GM12878 (cell line): ENCODE measurements around the gene PLCXD1. TPM values are rescaled to one million over a fixed set of nuclear protein-coding genes. Genes with fewer than 3 reads are reported as not detected.

Source experiments
- CBX3 ChIP-seq: fragments of 200-600 bp; sonication (generic); IDR thresholded peaks from 2 replicates; pipeline ENCODE4 v1.6.1; 2016; ENCODE audit warnings: low read depth, borderline replicate concordance
- CREM ChIP-seq: IDR thresholded peaks from 2 replicates; pipeline ENCODE4 v1.6.1; 2014; ENCODE audit warnings: antibody characterized with exemption, low read depth
- EGR1 ChIP-seq, 2 experiments: IDR thresholded peaks; 1 replicate in 1 of 2; 2 replicates in 1 of 2; pipeline ENCODE4 v1.6.1; 2011 to 2012; ENCODE audit warnings: low read depth in 2 of 2, low read length in 2 of 2, borderline replicate concordance in 1 of 2, mild to moderate bottlenecking in 1 of 2, moderate library complexity in 1 of 2
- FOXK2 ChIP-seq: fragments of 450-650 bp; IDR thresholded peaks from 2 replicates; pipeline ENCODE4 v1.6.1; 2017; ENCODE audit warnings: mild to moderate bottlenecking, moderate library complexity
- GATAD2B ChIP-seq: fragments of 450-650 bp; conservative IDR thresholded peaks from 2 replicates; pipeline ENCODE4 v1.6.1; 2017; ENCODE audit warnings: low read depth, mild to moderate bottlenecking, moderate library complexity
- HDAC6 ChIP-seq: fragments of 200-600 bp; sonication (generic); IDR thresholded peaks from one replicate; pipeline ENCODE4 v1.8.0; 2017; ENCODE audit warnings: antibody characterized with exemption; ENCODE audit not compliant: unreplicated experiment
- LARP7 ChIP-seq: fragments of 450-650 bp; IDR thresholded peaks from 2 replicates; pipeline ENCODE4 v1.6.1; 2017; ENCODE audit warnings: mild to moderate bottlenecking
- RBBP5 ChIP-seq: fragments of 200-600 bp; sonication (generic); conservative IDR thresholded peaks from 2 replicates; pipeline ENCODE4 v1.6.1; 2016
- RFX5 ChIP-seq: IDR thresholded peaks from 2 replicates; pipeline ENCODE4 v1.6.1; 2011; ENCODE audit warnings: low read depth, low read length, improper control_type of control experiment
- polyA plus RNA-seq, 11 experiments: library from polyadenylated mRNA; depleted of rRNA in 4 of 11; unstranded in 6 of 11; stranded (reverse) in 5 of 11; fragments of >200 nt; fragmentation: Nextera tagmentation in 4 of 11; fragmentation: Illumina TruSeq in 1 of 11; extraction: Ambion mirVana in 4 of 11; extraction: Trizol in 1 of 11; gene quantifications; 1 replicate in 1 of 11; 2 replicates in 10 of 11; pipeline versions ENCODE4 v1.2.1 to v1.2.3, GENCODE V29; 2011 to 2016; ENCODE audit warnings: inconsistent platforms in 2 of 11, missing spikeins in 2 of 11, low read depth in 1 of 11
- total RNA-seq, 4 experiments: library from RNA; depleted of rRNA in 3 of 4; stranded (reverse); fragments of >200 nt in 3 of 4; fragmentation: Illumina TruSeq in 1 of 4; extraction: Trizol in 1 of 4; gene quantifications; 2 replicates each; pipeline versions ENCODE4 v1.2.1 to v1.2.3, GENCODE V29; 2013 to 2021
- TF ChIP-seq, protein P1 (sequence below): IDR thresholded peaks from 2 replicates; pipeline ENCODE4 v1.6.1; 2012; ENCODE audit warnings: mild to moderate bottlenecking, low read depth, low read length
- TF ChIP-seq, protein P2 (sequence below): fragments of 450-650 bp; IDR thresholded peaks from 2 replicates; pipeline ENCODE4 v1.6.1; 2017; ENCODE audit warnings: antibody characterized with exemption, mild to moderate bottlenecking, moderate library complexity
- TF ChIP-seq, protein P3 (sequence below): fragments of 450-650 bp; IDR thresholded peaks from 2 replicates; pipeline ENCODE4 v1.6.1; 2016; ENCODE audit warnings: mild to moderate bottlenecking
- TF ChIP-seq, protein P4 (sequence below): IDR thresholded peaks from 2 replicates; pipeline ENCODE4 v1.6.1; 2012; ENCODE audit warnings: low read depth, low read length, improper control_type of control experiment

The PLCXD1 gene
- total and polyA plus RNA-seq, 10 of the 15 experiments (the other 5 are each of a cell fraction or from before 2014, with no cell fraction given), result 2.4 to 49.7 (median 18.0) TPM

DNA sequence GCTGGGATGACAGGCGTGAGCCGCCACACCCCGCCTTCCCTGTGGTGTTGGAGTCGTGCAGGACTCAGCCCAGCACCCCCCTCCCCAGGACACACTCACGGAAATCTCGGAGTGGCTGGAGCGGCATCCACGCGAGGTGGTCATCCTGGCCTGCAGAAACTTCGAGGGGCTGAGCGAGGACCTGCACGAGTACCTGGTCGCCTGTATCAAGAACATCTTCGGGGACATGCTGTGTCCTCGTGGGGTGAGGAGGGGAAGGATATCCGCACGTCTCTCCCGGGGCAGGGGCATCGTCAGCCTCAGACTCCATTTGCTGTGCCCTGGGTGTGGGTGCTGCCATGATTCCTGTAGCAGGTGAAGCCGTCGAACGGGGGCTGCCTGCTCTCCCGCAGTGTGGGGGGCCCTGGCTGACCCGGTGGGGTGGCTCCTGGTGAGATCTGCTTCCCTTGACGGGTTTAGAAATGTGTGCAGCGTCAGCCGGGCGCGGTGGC is 10.3 kb downstream of the PLCXD1 start (continued):
- TF ChIP-seq, protein P1, sequence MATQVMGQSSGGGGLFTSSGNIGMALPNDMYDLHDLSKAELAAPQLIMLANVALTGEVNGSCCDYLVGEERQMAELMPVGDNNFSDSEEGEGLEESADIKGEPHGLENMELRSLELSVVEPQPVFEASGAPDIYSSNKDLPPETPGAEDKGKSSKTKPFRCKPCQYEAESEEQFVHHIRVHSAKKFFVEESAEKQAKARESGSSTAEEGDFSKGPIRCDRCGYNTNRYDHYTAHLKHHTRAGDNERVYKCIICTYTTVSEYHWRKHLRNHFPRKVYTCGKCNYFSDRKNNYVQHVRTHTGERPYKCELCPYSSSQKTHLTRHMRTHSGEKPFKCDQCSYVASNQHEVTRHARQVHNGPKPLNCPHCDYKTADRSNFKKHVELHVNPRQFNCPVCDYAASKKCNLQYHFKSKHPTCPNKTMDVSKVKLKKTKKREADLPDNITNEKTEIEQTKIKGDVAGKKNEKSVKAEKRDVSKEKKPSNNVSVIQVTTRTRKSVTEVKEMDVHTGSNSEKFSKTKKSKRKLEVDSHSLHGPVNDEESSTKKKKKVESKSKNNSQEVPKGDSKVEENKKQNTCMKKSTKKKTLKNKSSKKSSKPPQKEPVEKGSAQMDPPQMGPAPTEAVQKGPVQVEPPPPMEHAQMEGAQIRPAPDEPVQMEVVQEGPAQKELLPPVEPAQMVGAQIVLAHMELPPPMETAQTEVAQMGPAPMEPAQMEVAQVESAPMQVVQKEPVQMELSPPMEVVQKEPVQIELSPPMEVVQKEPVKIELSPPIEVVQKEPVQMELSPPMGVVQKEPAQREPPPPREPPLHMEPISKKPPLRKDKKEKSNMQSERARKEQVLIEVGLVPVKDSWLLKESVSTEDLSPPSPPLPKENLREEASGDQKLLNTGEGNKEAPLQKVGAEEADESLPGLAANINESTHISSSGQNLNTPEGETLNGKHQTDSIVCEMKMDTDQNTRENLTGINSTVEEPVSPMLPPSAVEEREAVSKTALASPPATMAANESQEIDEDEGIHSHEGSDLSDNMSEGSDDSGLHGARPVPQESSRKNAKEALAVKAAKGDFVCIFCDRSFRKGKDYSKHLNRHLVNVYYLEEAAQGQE, result no peak
- TF ChIP-seq LARP7, result no peak
- TF ChIP-seq, protein P2, sequence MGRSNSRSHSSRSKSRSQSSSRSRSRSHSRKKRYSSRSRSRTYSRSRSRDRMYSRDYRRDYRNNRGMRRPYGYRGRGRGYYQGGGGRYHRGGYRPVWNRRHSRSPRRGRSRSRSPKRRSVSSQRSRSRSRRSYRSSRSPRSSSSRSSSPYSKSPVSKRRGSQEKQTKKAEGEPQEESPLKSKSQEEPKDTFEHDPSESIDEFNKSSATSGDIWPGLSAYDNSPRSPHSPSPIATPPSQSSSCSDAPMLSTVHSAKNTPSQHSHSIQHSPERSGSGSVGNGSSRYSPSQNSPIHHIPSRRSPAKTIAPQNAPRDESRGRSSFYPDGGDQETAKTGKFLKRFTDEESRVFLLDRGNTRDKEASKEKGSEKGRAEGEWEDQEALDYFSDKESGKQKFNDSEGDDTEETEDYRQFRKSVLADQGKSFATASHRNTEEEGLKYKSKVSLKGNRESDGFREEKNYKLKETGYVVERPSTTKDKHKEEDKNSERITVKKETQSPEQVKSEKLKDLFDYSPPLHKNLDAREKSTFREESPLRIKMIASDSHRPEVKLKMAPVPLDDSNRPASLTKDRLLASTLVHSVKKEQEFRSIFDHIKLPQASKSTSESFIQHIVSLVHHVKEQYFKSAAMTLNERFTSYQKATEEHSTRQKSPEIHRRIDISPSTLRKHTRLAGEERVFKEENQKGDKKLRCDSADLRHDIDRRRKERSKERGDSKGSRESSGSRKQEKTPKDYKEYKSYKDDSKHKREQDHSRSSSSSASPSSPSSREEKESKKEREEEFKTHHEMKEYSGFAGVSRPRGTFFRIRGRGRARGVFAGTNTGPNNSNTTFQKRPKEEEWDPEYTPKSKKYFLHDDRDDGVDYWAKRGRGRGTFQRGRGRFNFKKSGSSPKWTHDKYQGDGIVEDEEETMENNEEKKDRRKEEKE, result no peak
- TF ChIP-seq RBBP5, result no peak
- TF ChIP-seq GATAD2B, result no peak
- TF ChIP-seq HDAC6, result no peak
- no peak for TF ChIP-seq RFX5
- no peak for TF ChIP-seq EGR1 (IDR thresholded peaks at IDR 0.05; ENCODE audit: borderline replicate concordance in 1 of 2, low read depth in 2 of 2, low read length in 2 of 2)
- no peak for TF ChIP-seq FOXK2
- TF ChIP-seq, protein P3, sequence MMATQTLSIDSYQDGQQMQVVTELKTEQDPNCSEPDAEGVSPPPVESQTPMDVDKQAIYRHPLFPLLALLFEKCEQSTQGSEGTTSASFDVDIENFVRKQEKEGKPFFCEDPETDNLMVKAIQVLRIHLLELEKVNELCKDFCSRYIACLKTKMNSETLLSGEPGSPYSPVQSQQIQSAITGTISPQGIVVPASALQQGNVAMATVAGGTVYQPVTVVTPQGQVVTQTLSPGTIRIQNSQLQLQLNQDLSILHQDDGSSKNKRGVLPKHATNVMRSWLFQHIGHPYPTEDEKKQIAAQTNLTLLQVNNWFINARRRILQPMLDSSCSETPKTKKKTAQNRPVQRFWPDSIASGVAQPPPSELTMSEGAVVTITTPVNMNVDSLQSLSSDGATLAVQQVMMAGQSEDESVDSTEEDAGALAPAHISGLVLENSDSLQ, result no peak
- TF ChIP-seq CREM, result no peak
- TF ChIP-seq, protein P4, sequence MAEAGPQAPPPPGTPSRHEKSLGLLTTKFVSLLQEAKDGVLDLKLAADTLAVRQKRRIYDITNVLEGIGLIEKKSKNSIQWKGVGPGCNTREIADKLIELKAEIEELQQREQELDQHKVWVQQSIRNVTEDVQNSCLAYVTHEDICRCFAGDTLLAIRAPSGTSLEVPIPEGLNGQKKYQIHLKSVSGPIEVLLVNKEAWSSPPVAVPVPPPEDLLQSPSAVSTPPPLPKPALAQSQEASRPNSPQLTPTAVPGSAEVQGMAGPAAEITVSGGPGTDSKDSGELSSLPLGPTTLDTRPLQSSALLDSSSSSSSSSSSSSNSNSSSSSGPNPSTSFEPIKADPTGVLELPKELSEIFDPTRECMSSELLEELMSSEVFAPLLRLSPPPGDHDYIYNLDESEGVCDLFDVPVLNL, result no peak
- TF ChIP-seq CBX3, result no peak
- TF ChIP-seq, all 136 proteins: peak for 0
